ENCODE data around the gene DDX1.

GRCh38 chr2:15608392-15608761, 16.7 kb downstream of the DDX1 start:
- TF ChIP-seq CTCF (IDR thresholded peaks at IDR 0.05; ENCODE audit: extremely low read depth in 1 of 2, insufficient read depth in 1 of 2, low read depth in 1 of 2, low read length in 2 of 2) (no peak), POLR2A (IDR thresholded peaks at IDR 0.05; ENCODE audit: low read depth, low read length) (no peak)

Measured in endothelial cell of umbilical vein (primary cell).